HL-60 (cell line): ENCODE data around the gene MAGI2.

Source experiments
- DNase-seq, 2 experiments: peaks; one replicate each; pipeline ENCODE4 v3.0.0-alpha.2; 2010 to 2020; ENCODE audit warnings: low read depth in 1 of 2, low spot score in 1 of 2
- H3K27ac ChIP-seq: fragments of 250-450 bp; sonication (Bioruptor Pico); replicated peaks from 2 replicates; pipeline ENCODE4 v1.5.1; 2020; ENCODE audit warnings: mild to moderate bottlenecking, moderate library complexity
- H3K27me3 ChIP-seq: fragments of 250-450 bp; sonication (Bioruptor Pico); 2 replicates; pipeline ENCODE4 v1.5.1; 2021; ENCODE audit warnings: mild to moderate bottlenecking, moderate library complexity; ENCODE audit not compliant: insufficient read depth, poor library complexity, severe bottlenecking
- H3K4me3 ChIP-seq: replicated peaks from 2 replicates; pipeline ENCODE4 v1.5.1; 2011; ENCODE audit warnings: mild to moderate bottlenecking, control low read depth, low read length; ENCODE audit not compliant: insufficient read depth
- GABPA ChIP-seq: IDR thresholded peaks from 2 replicates; pipeline ENCODE4 v1.6.1; 2012; ENCODE audit warnings: low read depth
- POLR2AphosphoS5 ChIP-seq: IDR thresholded peaks from 2 replicates; pipeline ENCODE4 v1.6.1; 2012; ENCODE audit warnings: low read depth
- SPI1 ChIP-seq: IDR thresholded peaks from 2 replicates; pipeline ENCODE4 v1.6.1; 2012; ENCODE audit warnings: low read depth, mild to moderate bottlenecking, borderline replicate concordance
- TF ChIP-seq, protein P1 (sequence below): IDR thresholded peaks from 2 replicates; pipeline ENCODE4 v1.6.1; 2012; ENCODE audit warnings: low read depth; ENCODE audit not compliant: insufficient replicate concordance
- TF ChIP-seq, protein P2 (sequence below): IDR thresholded peaks from one replicate; pipeline ENCODE4 v1.5.1; 2011; ENCODE audit warnings: low read length, control low read depth, inconsistent platforms; ENCODE audit not compliant: insufficient read depth

The MAGI2 gene

DNA sequence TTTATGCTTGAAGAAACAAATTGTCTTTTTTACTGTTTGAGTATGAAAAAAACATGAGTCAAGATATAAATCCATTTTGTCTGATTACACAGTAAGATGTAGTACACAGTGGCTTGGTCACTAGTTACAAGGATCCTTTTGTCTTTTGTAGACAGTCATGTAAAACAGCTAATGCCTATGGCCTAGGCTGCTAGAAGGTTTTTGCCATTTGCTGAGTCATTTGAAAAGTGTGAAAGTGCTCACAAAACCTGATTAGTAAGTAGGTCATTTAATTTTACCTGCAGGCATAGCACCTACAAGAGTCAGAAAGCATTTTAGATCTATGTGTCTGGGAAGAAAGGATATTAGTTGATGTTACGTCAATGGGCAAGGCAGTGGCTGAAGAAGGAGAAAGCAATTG, 819.4 kb downstream of the MAGI2 start:
- Histone ChIP-seq H3K4me3 (no peak overlapping the region), H3K27ac (no peak overlapping the region), H3K27me3 (no peaks in the 10 kb centered on the region)
- no peak for DNase-seq
- TF ChIP-seq, protein P1, sequence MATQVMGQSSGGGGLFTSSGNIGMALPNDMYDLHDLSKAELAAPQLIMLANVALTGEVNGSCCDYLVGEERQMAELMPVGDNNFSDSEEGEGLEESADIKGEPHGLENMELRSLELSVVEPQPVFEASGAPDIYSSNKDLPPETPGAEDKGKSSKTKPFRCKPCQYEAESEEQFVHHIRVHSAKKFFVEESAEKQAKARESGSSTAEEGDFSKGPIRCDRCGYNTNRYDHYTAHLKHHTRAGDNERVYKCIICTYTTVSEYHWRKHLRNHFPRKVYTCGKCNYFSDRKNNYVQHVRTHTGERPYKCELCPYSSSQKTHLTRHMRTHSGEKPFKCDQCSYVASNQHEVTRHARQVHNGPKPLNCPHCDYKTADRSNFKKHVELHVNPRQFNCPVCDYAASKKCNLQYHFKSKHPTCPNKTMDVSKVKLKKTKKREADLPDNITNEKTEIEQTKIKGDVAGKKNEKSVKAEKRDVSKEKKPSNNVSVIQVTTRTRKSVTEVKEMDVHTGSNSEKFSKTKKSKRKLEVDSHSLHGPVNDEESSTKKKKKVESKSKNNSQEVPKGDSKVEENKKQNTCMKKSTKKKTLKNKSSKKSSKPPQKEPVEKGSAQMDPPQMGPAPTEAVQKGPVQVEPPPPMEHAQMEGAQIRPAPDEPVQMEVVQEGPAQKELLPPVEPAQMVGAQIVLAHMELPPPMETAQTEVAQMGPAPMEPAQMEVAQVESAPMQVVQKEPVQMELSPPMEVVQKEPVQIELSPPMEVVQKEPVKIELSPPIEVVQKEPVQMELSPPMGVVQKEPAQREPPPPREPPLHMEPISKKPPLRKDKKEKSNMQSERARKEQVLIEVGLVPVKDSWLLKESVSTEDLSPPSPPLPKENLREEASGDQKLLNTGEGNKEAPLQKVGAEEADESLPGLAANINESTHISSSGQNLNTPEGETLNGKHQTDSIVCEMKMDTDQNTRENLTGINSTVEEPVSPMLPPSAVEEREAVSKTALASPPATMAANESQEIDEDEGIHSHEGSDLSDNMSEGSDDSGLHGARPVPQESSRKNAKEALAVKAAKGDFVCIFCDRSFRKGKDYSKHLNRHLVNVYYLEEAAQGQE, result no peak
- no peak for TF ChIP-seq GABPA
- no peak for TF ChIP-seq SPI1
- TF ChIP-seq, protein P2, sequence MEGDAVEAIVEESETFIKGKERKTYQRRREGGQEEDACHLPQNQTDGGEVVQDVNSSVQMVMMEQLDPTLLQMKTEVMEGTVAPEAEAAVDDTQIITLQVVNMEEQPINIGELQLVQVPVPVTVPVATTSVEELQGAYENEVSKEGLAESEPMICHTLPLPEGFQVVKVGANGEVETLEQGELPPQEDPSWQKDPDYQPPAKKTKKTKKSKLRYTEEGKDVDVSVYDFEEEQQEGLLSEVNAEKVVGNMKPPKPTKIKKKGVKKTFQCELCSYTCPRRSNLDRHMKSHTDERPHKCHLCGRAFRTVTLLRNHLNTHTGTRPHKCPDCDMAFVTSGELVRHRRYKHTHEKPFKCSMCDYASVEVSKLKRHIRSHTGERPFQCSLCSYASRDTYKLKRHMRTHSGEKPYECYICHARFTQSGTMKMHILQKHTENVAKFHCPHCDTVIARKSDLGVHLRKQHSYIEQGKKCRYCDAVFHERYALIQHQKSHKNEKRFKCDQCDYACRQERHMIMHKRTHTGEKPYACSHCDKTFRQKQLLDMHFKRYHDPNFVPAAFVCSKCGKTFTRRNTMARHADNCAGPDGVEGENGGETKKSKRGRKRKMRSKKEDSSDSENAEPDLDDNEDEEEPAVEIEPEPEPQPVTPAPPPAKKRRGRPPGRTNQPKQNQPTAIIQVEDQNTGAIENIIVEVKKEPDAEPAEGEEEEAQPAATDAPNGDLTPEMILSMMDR, result no peak
- TF ChIP-seq POLR2AphosphoS5, result no peak

DNA sequence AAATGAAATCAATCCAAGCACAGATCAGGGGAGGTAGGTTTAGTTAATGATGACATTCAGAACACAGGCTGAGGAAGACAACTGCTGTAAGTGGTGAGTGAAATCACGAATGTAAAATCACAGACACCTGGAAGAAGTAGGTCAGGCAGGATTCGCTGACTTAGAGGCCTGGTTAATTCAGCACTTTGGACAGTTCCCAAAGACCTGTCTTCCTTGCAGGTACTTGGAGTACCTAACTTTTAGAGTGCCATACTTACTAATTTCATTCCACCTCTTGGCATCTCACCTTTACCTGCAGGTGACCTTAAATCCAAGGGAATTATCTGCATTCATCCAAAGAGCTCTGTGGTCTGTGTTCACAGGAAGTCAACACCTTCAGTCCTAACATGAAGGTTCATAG, 832.5 kb downstream of the MAGI2 start:
- TF ChIP-seq, protein P1, result peak; percentile 95
- TF ChIP-seq SPI1 (no peak), POLR2AphosphoS5 (no peak)
- no peak overlapping the region for H3K4me3 ChIP-seq
- H3K27ac ChIP-seq, result no peak overlapping the region
- no peaks in the 10 kb centered on the region for H3K27me3 ChIP-seq
- no peak for DNase-seq

DNA sequence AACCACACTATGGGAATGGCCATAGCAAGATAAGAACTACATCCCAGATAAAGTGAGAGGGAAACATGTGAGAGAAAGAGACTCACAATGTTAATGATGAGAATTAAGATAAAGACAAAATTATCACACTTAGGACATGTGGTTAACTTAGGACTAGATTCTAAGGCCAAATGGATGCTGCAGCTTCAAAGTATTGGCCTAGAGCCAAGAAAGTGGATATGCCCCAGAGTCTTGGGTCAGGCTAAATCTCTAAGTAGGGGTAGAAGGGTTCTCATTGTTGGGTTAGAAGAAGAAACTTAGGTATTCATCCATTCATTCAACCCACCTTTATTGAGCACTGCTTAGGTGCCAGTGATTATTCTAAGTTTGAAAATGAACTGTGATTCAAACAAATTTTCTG, 836.9 kb downstream of the MAGI2 start:
- TF ChIP-seq GABPA (no peak), SPI1 (no peak), POLR2AphosphoS5 (no peak)
- TF ChIP-seq, protein P2, result no peak
- TF ChIP-seq, protein P1, result no peak
- Histone ChIP-seq H3K27me3 (no peaks in the 10 kb centered on the region), H3K4me3 (no peak overlapping the region), H3K27ac (no peak overlapping the region)
- DNase-seq, result no peak
